Stimulated activated CD4-positive, alpha-beta T cell treated with anti-CD3 and anti-CD28 coated beads, Interleukin-15, amount 100 ng/mL, for 1 hour (primary cell): Measurements from ENCODE around the gene KCTD21.
"Not testable (repeated sequence)": the region's sequence is repeated elsewhere in the genome, so short reads cannot be mapped to it uniquely, and the experiment has no call there.

Experiments used
- DNase-seq, 2 donors: peaks; one replicate each; pipeline ENCODE4 v3.0.0-alpha.2; 2020; ENCODE audit warnings: low read depth in 1 of 2, low spot score in 1 of 2

The KCTD21 gene

GRCh38 chr11:78179459-78180071 is 8.9 kb downstream of the KCTD21 start:
- no peak for DNase-seq

DNA sequence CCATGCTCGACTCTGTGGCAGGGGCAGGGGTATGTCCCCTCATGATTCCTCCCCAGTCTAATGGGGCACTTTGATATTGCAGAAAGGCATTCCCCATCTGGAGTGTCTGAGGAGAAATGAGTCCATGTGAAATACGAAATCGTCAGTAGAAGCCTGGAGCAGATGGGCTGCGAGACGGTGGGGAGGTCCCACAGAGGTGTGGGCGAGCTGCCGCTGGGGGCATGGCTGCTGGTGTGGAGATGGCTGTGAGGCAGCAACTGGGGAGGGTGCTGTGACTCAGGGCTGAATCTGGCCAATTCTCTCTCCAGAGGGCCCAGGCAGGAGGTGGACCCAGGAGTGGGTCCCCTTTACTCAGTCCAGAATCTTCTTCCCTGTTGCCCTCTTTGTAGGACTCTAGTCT is 11.2 kb downstream of the KCTD21 start:
- DNase-seq: no peak

DNA sequence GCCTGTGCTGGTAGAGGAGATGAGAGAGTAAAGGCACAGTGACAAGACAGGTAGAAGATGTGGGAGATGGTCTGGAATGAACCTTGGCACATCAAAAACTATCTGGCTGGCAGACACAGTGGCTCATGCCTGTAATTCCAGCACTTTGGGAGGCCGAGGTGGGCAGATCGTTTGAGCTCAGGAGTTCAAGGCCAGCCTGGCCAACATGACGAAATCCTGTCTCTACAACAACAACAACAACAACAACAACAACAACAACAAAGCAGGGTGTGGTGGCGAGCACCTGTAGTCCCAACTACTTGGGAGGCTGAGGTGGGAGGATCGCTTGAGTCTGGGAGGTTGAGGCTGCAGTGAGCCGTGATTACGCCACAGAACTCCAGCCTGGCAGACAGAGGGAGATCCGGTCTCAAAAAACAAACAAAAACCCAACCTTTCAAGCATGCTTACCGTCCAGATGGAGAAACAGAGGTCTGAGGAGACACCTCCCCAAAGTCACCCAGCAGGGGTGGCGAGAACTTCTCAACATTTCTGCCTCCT is 11.8 kb downstream of the KCTD21 start:
- no peak for DNase-seq

GRCh38 chr11:78175862-78176261 is 12.6 kb downstream of the KCTD21 start:
- DNase-seq: not testable (repeated sequence)

GRCh38 chr11:78171951-78172350 is 16.5 kb downstream of the KCTD21 start:
- no peak for DNase-seq

DNA sequence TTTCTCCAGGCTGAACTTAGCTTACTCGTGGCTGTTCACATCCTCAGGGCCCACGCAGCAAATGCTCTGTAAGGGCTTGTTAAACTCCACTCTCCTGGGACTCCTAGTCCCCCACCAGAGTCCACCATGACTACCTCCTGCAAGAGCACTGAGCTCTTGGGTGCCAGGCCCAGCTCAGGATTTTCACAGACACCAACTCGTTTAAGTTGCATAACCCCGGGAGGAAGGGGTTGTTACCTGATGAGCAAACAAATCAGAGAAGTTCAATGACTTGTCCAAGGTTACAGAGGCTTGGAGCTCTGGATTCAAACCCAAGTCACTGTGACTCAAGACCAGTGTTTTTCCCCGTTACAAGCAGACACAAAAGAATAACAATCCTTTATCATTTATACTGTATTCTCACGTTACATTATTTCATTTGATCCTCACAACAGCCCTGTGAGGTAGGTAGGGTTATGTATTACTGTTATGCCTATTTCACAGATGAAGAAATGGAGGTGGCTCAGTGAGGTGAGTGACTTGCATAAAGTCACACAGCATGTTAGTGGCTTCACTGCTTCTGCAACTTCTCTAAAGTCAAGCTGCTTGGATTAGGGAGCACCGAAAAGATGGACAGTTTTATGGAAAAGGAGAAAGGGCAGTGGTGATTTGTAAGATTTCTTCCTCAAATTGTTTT is 17.4 kb downstream of the KCTD21 start:
- DNase-seq: no peak

DNA sequence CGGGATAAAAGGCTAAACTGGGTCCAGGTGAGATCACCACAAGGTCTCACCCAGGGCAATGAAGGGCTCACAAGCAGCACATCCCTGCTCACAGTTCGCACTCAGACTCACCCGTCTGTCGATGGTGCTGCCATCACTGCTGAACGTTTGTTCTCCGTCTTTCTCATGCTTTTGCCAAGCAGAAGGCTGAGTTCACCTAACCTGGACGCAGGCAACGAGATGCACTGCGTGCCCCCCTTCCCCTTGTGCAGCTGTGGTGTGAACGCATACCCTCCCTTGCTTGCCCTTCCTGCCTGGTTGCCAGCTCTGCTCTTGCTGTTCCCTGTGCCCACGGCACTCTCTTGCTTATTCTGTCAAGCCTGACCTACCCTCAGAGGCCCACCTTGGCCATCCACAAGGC is 18.0 kb downstream of the KCTD21 start:
- no peak for DNase-seq

GRCh38 chr11:78168539-78169477 is 19.6 kb downstream of the KCTD21 start:
- no peak for DNase-seq

DNA sequence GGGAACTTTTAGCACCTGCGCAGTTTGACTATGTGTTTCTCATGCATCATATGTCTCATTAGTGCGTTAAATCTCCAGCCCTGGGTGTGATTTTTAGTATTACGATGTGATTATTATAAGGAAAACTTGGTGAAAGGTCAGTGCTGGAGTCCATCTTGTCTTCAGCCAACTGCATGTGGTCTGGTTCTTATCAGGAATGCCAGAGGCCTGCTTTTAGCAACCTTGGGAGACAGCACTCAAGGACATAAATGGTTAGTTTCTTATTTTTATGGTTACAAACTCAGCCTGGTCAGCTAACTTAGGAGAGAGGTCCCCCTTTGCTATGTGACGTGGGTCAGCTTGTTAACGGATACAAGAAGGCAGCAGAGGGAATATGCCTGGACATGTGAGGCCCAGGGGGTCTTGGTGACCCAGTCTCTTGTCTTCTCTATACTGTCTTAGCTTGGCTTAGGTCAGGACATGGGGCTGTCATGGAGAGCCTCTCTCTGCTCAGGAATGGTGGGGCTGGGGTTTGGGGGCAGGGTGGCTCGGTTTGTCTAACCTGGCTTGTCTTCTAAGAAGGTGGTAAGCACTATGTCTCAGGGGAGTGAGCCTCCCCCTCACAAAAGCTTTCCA is 21.5 kb downstream of the KCTD21 start:
- no peak for DNase-seq

- DNase-seq: no peak
Measured at GRCh38 chr11:78164471-78164870, 24.0 kb downstream of the KCTD21 start.

DNA sequence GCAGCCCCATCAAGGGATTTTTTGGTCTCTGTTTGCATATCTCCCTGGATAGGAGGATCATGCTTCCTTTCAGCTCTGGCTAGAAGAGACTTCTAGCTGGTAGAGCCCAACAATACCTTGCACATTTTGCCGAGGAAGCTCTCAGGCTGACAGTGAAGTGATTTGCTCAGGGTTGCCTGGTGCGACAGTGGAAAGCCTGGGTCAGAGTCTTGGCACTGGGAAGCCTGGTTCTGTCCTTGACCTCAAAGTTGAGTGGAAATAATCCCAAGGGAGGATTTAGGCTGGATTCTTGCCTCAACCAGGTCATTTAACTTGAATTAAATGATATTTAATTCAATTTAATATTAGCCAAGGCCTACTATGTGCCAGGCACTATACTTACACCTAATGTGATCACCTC is 24.6 kb downstream of the KCTD21 start:
- DNase-seq: no peak

DNA sequence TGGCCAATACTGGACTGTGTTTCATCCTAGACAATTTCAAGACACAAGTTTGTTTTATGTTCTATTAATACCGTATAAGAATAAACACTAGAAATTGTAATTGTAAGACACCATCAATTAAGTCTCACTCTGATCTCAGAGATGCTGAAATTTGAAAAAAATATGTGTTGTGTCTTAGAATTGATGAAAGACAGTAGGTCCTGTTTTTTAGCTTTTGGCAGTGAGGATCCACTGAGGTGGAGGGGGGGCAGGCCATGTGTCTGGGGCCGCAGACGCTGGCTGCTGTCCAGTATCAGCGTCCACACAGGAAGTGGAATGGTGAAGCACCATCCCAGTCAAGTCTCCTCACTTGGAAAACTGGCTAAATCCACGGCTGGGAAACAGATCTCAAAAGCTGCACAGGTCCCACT is 26.5 kb downstream of the KCTD21 start:
- DNase-seq: no peak

GRCh38 chr11:78161346-78161745 is 27.1 kb downstream of the KCTD21 start:
- no peak for DNase-seq

GRCh38 chr11:78160557-78160956 is 27.9 kb downstream of the KCTD21 start:
- no peak for DNase-seq

- no peak for DNase-seq
Measured at GRCh38 chr11:78158987-78159652, 29.3 kb downstream of the KCTD21 start.

DNA sequence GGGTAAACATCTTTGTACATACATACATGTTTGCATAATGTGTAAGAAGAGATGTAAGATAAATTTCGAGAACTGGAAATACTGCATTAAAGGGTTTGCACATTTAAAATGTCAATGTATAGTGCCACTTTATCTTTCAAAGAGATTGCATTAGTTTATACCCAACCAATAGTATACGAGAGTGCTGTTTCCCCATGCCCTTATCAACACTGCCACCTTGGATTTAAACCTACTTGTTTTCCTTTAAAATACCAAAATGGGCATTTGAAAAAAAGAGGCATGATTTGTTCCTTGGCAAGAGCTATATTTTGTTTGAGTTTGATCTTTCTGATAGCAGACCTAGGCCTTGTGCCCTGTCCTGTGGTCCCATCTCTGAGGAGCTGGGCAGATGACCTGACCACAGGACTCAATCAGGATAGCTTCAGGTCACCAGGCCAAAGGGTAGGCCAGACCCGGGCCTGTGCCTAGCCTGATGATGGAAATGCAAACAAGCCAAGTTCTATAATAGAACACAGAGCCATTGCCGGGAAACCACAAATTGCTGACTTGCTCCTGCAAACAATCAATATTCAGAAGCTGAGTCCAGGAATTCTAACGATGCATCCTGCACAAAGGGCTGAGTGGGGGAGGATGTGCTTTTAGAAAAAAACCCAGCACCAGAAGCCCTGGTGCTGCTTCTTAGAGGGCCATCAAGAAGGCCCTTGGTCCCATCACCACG is 32.1 kb downstream of the KCTD21 start:
- no peak for DNase-seq

GRCh38 chr11:78151804-78152203 is 36.6 kb downstream of the KCTD21 start:
- DNase-seq: no peak

DNA sequence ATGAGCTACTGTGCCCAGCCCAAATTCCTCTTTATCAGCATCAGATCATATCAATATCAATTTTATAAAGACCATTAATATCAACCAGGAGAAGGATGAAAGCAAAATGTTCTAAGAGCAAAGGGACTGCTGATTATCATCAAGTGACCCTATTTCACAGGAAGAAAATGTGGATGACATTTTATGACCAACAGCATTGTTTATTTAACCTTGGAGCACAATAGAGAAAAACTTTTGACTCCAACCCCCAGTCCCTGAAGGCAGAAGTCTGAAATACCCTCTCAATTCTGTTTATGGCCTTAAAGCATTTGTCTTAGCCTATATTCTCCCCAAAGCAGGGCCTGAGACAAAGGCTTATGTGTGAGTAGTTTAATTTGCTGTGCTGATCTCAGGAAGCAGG is 37.7 kb downstream of the KCTD21 start:
- DNase-seq: no peak

- no peak for DNase-seq
Measured at GRCh38 chr11:78150346-78150745, 38.1 kb downstream of the KCTD21 start.

DNA sequence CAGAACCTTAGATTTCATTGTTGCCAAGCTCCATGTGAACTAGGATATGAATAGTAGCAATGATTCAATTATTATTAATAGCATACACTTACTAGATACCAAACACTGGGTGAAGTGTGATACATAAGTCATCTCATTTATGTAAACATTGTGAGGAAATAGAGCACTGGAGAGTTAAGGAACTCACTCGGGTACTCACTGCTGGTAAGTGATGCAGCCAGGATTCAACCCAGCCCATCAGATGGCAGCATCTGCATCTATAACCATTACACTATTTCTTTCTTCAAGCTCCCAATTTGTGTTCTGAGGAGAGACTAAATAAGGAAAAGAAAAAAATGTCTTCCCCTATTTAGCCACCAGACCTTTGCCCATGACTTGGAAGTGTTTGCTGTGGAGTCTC is 38.8 kb downstream of the KCTD21 start:
- no peak for DNase-seq
